Measurements from ENCODE around the gene CD79B. TPM values are rescaled to one million over a fixed set of nuclear protein-coding genes. Genes with fewer than 3 reads are reported as not detected.

The CD79B gene
- total and polyA plus RNA-seq, 11 donors, result 2.2 to 16.2 (median 4.9) TPM

- TF ChIP-seq POLR2A (IDR thresholded peaks at IDR 0.05), result no peak
- no peak for TF ChIP-seq CTCF (IDR thresholded peaks at IDR 0.05)
- Histone ChIP-seq H3K4me1 (peaks cover 0 to 15% (median 0%) of the 10 kb centered on the region in 12 donors), H3K36me3 (no peaks in the 10 kb centered on the region), H3K27ac (no peak overlapping the region), H3K27me3 (no peaks in the 10 kb centered on the region), H3K9me3 (no peaks in the 10 kb centered on the region), H3K4me3 (no peak overlapping the region)
- DNase-seq (no peak), ATAC-seq (no peak)
- intact Hi-C loops (cut with DNase I), result loop anchor here in 2 of 10 donors (5.0 kb wide), 1 partner anchor 39 kb away; no protein-coding TSS in a partner anchor
- WGBS, 4 donors, result 94 to 96% (median 95%) methylated on average over 9 of the region's 9 CpGs; no CpG with 5 or more reads in 1 of the 4 donors
Measured at GRCh38 chr17:63948521-63948920, 16.4 kb upstream of the CD79B start.

- no peaks in the 10 kb centered on the region for H3K36me3 ChIP-seq
- H3K9me3 ChIP-seq, result no peaks in the 10 kb centered on the region
- WGBS, 4 donors, result 86 to 92% (median 89%) methylated on average over 8 to 18 of the region's 18 CpGs
- no peak overlapping the region for H3K27ac ChIP-seq
- TF ChIP-seq CTCF (IDR thresholded peaks at IDR 0.05), result no peak
- no peak for TF ChIP-seq POLR2A (IDR thresholded peaks at IDR 0.05)
- DNase-seq (no peak), ATAC-seq (no peak)
- no peak overlapping the region for H3K4me3 ChIP-seq
- no peaks in the 10 kb centered on the region for H3K27me3 ChIP-seq
- intact Hi-C loops (cut with DNase I), result loop anchor here in 3 of 10 donors (2.0 to 5.0 kb wide), 2 partner anchors 39 to 41 kb away; no protein-coding TSS in a partner anchor
- peaks cover 0 to 15% (median 0%) of the 10 kb centered on the region in 12 donors for H3K4me1 ChIP-seq
Measured at GRCh38 chr17:63947711-63948330, 15.7 kb upstream of the CD79B start.

GRCh38 chr17:63946440-63947363, 14.6 kb upstream of the CD79B start:
- peak in 3 of 4 donors; percentile 68 to 83 (median 79) for ATAC-seq
- intact Hi-C loops (cut with DNase I), result loop anchor here in 3 of 10 donors (2.0 to 5.0 kb wide), 2 partner anchors 41 to 42 kb away; no protein-coding TSS in a partner anchor
- WGBS, 4 donors, result 36 to 56% (median 41%) methylated on average over 11 to 20 of the region's 20 CpGs
- Histone ChIP-seq H3K36me3 (no peaks in the 10 kb centered on the region), H3K4me3 (no peak overlapping the region), H3K27ac (no peak overlapping the region), H3K9me3 (no peaks in the 10 kb centered on the region), H3K27me3 (no peaks in the 10 kb centered on the region), H3K4me1 (peaks cover 0 to 15% (median 0%) of the 10 kb centered on the region in 12 donors)
- TF ChIP-seq CTCF (IDR thresholded peaks at IDR 0.05) (peak; percentile 75 to 85 (median 81)), POLR2A (IDR thresholded peaks at IDR 0.05) (no peak)
- DNase-seq, result peak in 3 of 5 donors; percentile 42 to 54 (median 46)

Data from heart left ventricle (tissue), 16 donors.